ENCODE results near the gene YTHDC1.

YTHDC1 gene

GRCh38 chr4:68352791-68353190, 2.9 kb upstream of the YTHDC1 start:
- DNase-seq, result no peak

- DNase-seq, result no peak
Observed at GRCh38 chr4:68349279-68349648, 626 bp downstream of the YTHDC1 start.

- no peak for DNase-seq
Observed at GRCh38 chr4:68348577-68348976, 1.3 kb downstream of the YTHDC1 start.

GRCh38 chr4:68347845-68348244, 2.0 kb downstream of the YTHDC1 start:
- no peak for DNase-seq

- no peak for DNase-seq
Observed at GRCh38 chr4:68346461-68346860, 3.4 kb downstream of the YTHDC1 start.

GRCh38 chr4:68344785-68345184, 5.1 kb downstream of the YTHDC1 start:
- no peak for DNase-seq

GRCh38 chr4:68344049-68344448, 5.8 kb downstream of the YTHDC1 start:
- no peak for DNase-seq

- no peak for DNase-seq
Observed at GRCh38 chr4:68342134-68342533, 7.8 kb downstream of the YTHDC1 start.

- no peak for DNase-seq
Observed at GRCh38 chr4:68338625-68339024, 11.3 kb downstream of the YTHDC1 start.

- no peak for DNase-seq
Observed at GRCh38 chr4:68337522-68337921, 12.4 kb downstream of the YTHDC1 start.

- DNase-seq, result no peak
Observed at GRCh38 chr4:68337004-68337403, 12.9 kb downstream of the YTHDC1 start.

- DNase-seq, result no peak
Observed at GRCh38 chr4:68336530-68336929, 13.4 kb downstream of the YTHDC1 start.

GRCh38 chr4:68326141-68326540, 23.7 kb downstream of the YTHDC1 start:
- no peak for DNase-seq

GRCh38 chr4:68324519-68325262, 25.2 kb downstream of the YTHDC1 start:
- DNase-seq, result no peak

- no peak for DNase-seq
Observed at GRCh38 chr4:68319040-68319439, 30.9 kb downstream of the YTHDC1 start.

- DNase-seq, result no peak
Observed at GRCh38 chr4:68316193-68316969, 33.5 kb downstream of the YTHDC1 start.

- DNase-seq, result no peak
Observed at GRCh38 chr4:68310651-68311247, 39.1 kb downstream of the YTHDC1 start.

GRCh38 chr4:68304731-68305130, 45.2 kb downstream of the YTHDC1 start:
- no peak for DNase-seq

- DNase-seq, result no peak
Observed at GRCh38 chr4:68299492-68300457, 50.1 kb downstream of the YTHDC1 start.

GRCh38 chr4:68297137-68297536, 52.8 kb downstream of the YTHDC1 start:
- DNase-seq, result no peak

- DNase-seq, result no peak
Observed at GRCh38 chr4:68291256-68291655, 58.6 kb downstream of the YTHDC1 start.

- DNase-seq, result no peak
Observed at GRCh38 chr4:68288393-68288740, 61.5 kb downstream of the YTHDC1 start.
